Ishikawa (cell line): ENCODE results near the gene ZNF213.

Source experiments
- CEBPB ChIP-seq: IDR thresholded peaks from 2 replicates; pipeline ENCODE4 v1.6.1; 2012
- CREB1 ChIP-seq: IDR thresholded peaks from 2 replicates; pipeline ENCODE4 v1.6.1; 2012; ENCODE audit warnings: low read depth
- EGR1 ChIP-seq: IDR thresholded peaks from 2 replicates; pipeline ENCODE4 v1.6.1; 2012
- EP300 ChIP-seq: IDR thresholded peaks from 2 replicates; pipeline ENCODE4 v1.6.1; 2012; ENCODE audit warnings: borderline replicate concordance
- FOXM1 ChIP-seq: IDR thresholded peaks from 2 replicates; pipeline ENCODE4 v1.6.1; 2012; ENCODE audit warnings: low read depth, borderline replicate concordance
- MAX ChIP-seq: IDR thresholded peaks from 2 replicates; pipeline ENCODE4 v1.6.1; 2012
- NFIC ChIP-seq: IDR thresholded peaks from 2 replicates; pipeline ENCODE4 v1.6.1; 2012
- RAD21 ChIP-seq: IDR thresholded peaks from 2 replicates; pipeline ENCODE4 v1.6.1; 2012; ENCODE audit warnings: low read depth
- TAF1 ChIP-seq: IDR thresholded peaks from 2 replicates; pipeline ENCODE4 v1.6.1; 2012; ENCODE audit warnings: low read depth, mild to moderate bottlenecking
- TCF12 ChIP-seq: IDR thresholded peaks from 2 replicates; pipeline ENCODE4 v1.6.1; 2012; ENCODE audit warnings: low read depth
- TEAD4 ChIP-seq: IDR thresholded peaks from 2 replicates; pipeline ENCODE4 v1.6.1; 2012
- YY1 ChIP-seq: IDR thresholded peaks from 2 replicates; pipeline ENCODE4 v1.6.1; 2012; ENCODE audit warnings: low read depth
- ZBTB7A ChIP-seq: IDR thresholded peaks from 2 replicates; pipeline ENCODE4 v1.6.1; 2012; ENCODE audit warnings: low read depth
- TF ChIP-seq, protein P1 (sequence below): IDR thresholded peaks from 2 replicates; pipeline ENCODE4 v1.6.1; 2012; ENCODE audit warnings: low read depth, mild to moderate bottlenecking
- TF ChIP-seq, protein P2 (sequence below): IDR thresholded peaks from 2 replicates; pipeline ENCODE4 v1.6.1; 2012

ZNF213 gene, protein sequence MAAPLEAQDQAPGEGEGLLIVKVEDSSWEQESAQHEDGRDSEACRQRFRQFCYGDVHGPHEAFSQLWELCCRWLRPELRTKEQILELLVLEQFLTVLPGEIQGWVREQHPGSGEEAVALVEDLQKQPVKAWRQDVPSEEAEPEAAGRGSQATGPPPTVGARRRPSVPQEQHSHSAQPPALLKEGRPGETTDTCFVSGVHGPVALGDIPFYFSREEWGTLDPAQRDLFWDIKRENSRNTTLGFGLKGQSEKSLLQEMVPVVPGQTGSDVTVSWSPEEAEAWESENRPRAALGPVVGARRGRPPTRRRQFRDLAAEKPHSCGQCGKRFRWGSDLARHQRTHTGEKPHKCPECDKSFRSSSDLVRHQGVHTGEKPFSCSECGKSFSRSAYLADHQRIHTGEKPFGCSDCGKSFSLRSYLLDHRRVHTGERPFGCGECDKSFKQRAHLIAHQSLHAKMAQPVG

DNA sequence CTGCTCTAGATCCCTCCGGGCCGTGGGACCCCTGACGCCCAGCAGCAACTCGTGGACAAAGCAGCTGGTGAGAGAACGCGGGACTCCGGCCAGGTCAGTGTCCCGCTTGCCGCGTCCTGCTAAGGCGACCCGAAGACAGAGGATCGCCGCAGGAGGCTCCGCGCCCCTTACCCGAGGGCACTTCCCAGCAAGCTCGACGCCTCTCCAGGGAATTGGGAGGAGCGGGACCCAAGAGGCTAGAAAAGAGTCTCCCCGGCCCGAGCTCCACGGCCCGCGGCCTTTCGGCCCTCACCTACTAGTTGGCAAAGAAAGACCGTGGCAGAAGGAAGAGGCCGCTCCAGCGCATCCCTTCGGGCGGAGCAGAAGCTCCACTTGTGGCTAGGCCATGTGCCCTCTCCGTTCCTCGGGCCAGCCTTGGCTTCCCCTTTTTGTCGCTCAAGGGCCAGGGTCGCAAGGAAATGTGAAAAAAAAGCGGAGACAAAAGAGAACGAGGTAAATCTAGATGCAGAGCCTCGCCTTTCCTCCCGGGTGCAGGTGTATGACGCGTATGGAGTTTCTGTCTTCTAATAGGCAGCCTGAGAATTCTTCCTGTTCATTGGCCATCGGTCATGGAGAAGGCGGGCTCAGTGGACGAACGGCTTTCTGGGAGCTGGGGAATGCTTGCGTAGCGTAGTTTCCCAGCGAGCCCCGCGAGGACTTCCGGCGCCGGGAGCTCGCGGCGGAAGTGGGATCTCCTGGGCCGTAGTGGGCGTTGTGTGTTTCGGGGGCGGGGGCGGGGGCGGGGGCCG lies at the start of gene ZNF213:
Gene ZNF213, plus strand, starts transcription at position 692 of the 788 bp plus-strand sequence. CDS start 2,252 bp downstream, outside the sequence.
- peak; percentile 42; the same call in 1 of the 2 replicates for TF ChIP-seq TEAD4
- TF ChIP-seq TAF1: peak; percentile 36; the same call in 1 of the 2 replicates
- peak; percentile 51 for TF ChIP-seq EGR1
- TF ChIP-seq CEBPB: no peak
- TF ChIP-seq ZBTB7A: no peak
- peak; percentile 88 for TF ChIP-seq CREB1
- TF ChIP-seq EP300: no peak; the same call in 1 of the 2 replicates

GRCh38 chr16:3085868-3086595 lies 48.8 kb upstream of the ZNF213 start:
- TF ChIP-seq TEAD4: no peak
- no peak for TF ChIP-seq NFIC
- TF ChIP-seq TAF1: no peak
- TF ChIP-seq EGR1: no peak
- TF ChIP-seq ZBTB7A: no peak

DNA sequence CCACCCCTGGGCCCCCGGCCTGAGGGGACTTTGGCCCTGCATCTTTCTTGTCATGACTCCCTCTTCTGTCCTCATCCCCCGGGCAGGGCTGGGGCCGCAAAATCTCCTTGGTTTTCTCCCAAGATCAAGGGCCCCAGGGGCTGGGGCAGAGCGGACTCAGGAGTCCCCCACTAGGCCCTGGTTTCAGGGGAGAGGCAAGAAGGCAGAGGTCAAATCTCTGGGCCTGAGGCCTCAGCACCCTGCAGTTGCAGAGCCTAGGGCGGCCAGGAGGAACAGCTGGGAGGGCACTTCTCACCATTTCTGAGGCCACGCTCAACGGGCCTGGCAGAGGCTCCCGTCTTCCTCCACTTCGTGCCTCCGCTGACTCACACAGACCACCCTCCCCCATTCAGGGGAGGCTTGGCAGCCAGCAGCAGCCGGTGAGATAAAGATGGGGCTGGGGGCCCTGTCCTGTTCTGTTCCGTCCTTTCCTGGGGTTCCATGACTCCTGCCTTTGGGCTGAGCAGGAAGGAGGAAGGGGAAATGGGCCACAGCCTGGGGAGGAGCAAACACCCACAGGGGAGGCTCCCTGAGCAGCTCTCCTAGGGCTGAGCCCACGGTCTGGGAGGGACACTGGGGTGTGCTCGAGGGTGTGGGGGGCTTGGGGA lies 48.1 kb upstream of the ZNF213 start:
- TF ChIP-seq EGR1 (no peak), CREB1 (no peak), EP300 (no peak), NFIC (no peak), MAX (no peak), CEBPB (no peak), ZBTB7A (no peak), RAD21 (no peak), TAF1 (no peak), FOXM1 (no peak), YY1 (no peak), TCF12 (no peak)
- TF ChIP-seq, protein P1, sequence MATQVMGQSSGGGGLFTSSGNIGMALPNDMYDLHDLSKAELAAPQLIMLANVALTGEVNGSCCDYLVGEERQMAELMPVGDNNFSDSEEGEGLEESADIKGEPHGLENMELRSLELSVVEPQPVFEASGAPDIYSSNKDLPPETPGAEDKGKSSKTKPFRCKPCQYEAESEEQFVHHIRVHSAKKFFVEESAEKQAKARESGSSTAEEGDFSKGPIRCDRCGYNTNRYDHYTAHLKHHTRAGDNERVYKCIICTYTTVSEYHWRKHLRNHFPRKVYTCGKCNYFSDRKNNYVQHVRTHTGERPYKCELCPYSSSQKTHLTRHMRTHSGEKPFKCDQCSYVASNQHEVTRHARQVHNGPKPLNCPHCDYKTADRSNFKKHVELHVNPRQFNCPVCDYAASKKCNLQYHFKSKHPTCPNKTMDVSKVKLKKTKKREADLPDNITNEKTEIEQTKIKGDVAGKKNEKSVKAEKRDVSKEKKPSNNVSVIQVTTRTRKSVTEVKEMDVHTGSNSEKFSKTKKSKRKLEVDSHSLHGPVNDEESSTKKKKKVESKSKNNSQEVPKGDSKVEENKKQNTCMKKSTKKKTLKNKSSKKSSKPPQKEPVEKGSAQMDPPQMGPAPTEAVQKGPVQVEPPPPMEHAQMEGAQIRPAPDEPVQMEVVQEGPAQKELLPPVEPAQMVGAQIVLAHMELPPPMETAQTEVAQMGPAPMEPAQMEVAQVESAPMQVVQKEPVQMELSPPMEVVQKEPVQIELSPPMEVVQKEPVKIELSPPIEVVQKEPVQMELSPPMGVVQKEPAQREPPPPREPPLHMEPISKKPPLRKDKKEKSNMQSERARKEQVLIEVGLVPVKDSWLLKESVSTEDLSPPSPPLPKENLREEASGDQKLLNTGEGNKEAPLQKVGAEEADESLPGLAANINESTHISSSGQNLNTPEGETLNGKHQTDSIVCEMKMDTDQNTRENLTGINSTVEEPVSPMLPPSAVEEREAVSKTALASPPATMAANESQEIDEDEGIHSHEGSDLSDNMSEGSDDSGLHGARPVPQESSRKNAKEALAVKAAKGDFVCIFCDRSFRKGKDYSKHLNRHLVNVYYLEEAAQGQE: no peak
- TF ChIP-seq, protein P2, sequence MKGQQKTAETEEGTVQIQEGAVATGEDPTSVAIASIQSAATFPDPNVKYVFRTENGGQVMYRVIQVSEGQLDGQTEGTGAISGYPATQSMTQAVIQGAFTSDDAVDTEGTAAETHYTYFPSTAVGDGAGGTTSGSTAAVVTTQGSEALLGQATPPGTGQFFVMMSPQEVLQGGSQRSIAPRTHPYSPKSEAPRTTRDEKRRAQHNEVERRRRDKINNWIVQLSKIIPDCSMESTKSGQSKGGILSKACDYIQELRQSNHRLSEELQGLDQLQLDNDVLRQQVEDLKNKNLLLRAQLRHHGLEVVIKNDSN: no peak

GRCh38 chr16:3087243-3088235 lies 47.3 kb upstream of the ZNF213 start:
- TF ChIP-seq, protein P2: no peak
- no peak for TF ChIP-seq EP300
- TF ChIP-seq, protein P1: peak; percentile 53; the same call in 1 of the 2 replicates
- TF ChIP-seq MAX: no peak
- TF ChIP-seq FOXM1: no peak
- TF ChIP-seq EGR1: no peak
- TF ChIP-seq ZBTB7A: no peak
- no peak for TF ChIP-seq TCF12
- TF ChIP-seq TEAD4: no peak
- no peak for TF ChIP-seq TAF1
- TF ChIP-seq RAD21: peak; percentile 27; the same call in 1 of the 2 replicates
